ENCODE results near the gene LCAT.
A peak's percentile ranks its signal among the peaks of the same experiment; 100 is the strongest.

The LCAT gene

GRCh38 chr16:67909056-67909742 lies 34.7 kb downstream of the LCAT start:
- no peak for DNase-seq (ENCODE audit: low spot score)

- no peak for DNase-seq (ENCODE audit: low spot score)
These were observed 36.3 kb downstream of the LCAT start for GRCh38 chr16:67907397-67908180.

- DNase-seq (ENCODE audit: low spot score), result no peak
These were observed 41.1 kb downstream of the LCAT start for GRCh38 chr16:67902831-67903230.

- no peak for DNase-seq (ENCODE audit: low spot score)
These were observed 42.2 kb downstream of the LCAT start for GRCh38 chr16:67901734-67902133.

- no peak for DNase-seq (ENCODE audit: low spot score)
These were observed 46.7 kb downstream of the LCAT start for GRCh38 chr16:67897231-67897630.

- DNase-seq (ENCODE audit: low spot score), result peak; percentile 41
These were observed 50.0 kb downstream of the LCAT start for GRCh38 chr16:67893743-67894399.

- DNase-seq (ENCODE audit: low spot score), result peak; percentile 94
These were observed 50.8 kb downstream of the LCAT start, which contains the start of gene PSKH1 for GRCh38 chr16:67892899-67893742. Gene PSKH1 (plus strand): TSS chr16:67893254. CDS start chr16:67908750, 15,496 bp downstream.

- DNase-seq (ENCODE audit: low spot score), result no peak
These were observed 51.5 kb downstream of the LCAT start for GRCh38 chr16:67892375-67892774.

Data from kidney tubule cell (primary cell).